WI38 (cell line): Measurements from ENCODE around the gene MAPKAPK3.

Experiments
- H3K4me3 ChIP-seq: 2 replicates; pipeline ENCODE4 v1.5.1; 2011; ENCODE audit warnings: low read depth, mild to moderate bottlenecking, control low read depth, low read length
- TF ChIP-seq, protein P1 (sequence below): IDR thresholded peaks from 2 replicates; pipeline ENCODE4 v1.5.1; 2012; ENCODE audit warnings: low read depth, mild to moderate bottlenecking, control low read depth, low read length

The MAPKAPK3 gene

GRCh38 chr3:50671331-50671730 lies 54.4 kb downstream of the MAPKAPK3 start:
- no peak overlapping the region for H3K4me3 ChIP-seq
- TF ChIP-seq, protein P1, sequence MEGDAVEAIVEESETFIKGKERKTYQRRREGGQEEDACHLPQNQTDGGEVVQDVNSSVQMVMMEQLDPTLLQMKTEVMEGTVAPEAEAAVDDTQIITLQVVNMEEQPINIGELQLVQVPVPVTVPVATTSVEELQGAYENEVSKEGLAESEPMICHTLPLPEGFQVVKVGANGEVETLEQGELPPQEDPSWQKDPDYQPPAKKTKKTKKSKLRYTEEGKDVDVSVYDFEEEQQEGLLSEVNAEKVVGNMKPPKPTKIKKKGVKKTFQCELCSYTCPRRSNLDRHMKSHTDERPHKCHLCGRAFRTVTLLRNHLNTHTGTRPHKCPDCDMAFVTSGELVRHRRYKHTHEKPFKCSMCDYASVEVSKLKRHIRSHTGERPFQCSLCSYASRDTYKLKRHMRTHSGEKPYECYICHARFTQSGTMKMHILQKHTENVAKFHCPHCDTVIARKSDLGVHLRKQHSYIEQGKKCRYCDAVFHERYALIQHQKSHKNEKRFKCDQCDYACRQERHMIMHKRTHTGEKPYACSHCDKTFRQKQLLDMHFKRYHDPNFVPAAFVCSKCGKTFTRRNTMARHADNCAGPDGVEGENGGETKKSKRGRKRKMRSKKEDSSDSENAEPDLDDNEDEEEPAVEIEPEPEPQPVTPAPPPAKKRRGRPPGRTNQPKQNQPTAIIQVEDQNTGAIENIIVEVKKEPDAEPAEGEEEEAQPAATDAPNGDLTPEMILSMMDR: no peak

- TF ChIP-seq, protein P1: no peak
- no peak overlapping the region for H3K4me3 ChIP-seq
Measured at GRCh38 chr3:50672656-50673055, 55.7 kb downstream of the MAPKAPK3 start.

- TF ChIP-seq, protein P1: no peak
- no peak overlapping the region for H3K4me3 ChIP-seq
Measured at GRCh38 chr3:50673931-50674330, 57.0 kb downstream of the MAPKAPK3 start.

- H3K4me3 ChIP-seq: peak within 1 kb of the TSS; percentile 33
- TF ChIP-seq, protein P1: no peak
Measured at GRCh38 chr3:50674349-50675178, 57.6 kb downstream of the MAPKAPK3 start, which contains the start of gene DOCK3. Gene DOCK3, plus strand, starts transcription at chr3:50674927. Its CDS starts 337 bp downstream, at chr3:50675264.

DNA sequence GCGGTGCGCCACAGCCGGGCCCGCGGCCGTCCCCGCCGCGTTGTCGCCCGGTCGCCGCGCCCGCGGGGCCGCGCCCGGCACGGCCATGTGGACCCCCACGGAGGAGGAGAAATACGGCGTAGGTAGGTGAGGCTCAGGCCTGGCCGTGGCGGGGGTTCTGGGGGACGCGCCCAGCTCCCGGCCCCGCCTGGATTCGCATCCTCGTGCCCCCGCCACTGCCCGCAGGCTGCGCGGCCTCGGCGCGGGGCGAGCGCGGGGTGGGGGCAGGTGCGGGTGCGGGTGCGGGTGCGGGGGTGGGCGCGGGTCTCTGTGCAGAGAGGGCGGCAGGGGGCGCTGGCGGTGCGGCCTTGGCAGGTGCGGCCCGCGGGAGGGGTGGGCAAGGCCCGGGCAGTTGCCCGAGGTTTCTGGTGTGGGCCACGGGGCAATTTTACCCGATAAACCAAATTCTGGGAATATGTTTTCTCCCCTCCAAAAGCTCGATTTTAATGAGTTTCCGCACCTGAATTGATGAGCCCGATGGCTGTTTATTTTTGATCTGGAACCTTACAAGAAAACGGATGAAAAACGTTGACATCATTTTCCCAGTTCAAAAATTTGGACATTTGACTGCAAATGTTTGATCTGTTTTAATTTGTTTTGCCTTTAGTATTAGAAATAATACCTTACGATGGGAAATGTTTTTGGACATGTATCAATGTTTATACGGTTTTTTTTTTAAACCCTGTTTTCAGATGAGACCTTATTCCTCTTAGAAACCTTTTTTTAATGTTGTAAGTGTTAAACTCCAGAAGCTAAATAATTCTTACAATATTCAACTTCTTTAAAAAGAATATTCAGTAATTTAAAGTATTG lies 58.5 kb downstream of the MAPKAPK3 start:
- peak overlapping the region; percentile 33 for H3K4me3 ChIP-seq

GRCh38 chr3:50676031-50676705 lies 59.2 kb downstream of the MAPKAPK3 start:
- H3K4me3 ChIP-seq: no peak overlapping the region

More for the DNA sequence above, 58.5 kb downstream of the MAPKAPK3 start:
- TF ChIP-seq, protein P1: no peak

More at GRCh38 chr3:50676031-50676705, 59.2 kb downstream of the MAPKAPK3 start:
- TF ChIP-seq, protein P1: no peak
